ENCODE measurements around the gene FARP2.

Gene FARP2

DNA sequence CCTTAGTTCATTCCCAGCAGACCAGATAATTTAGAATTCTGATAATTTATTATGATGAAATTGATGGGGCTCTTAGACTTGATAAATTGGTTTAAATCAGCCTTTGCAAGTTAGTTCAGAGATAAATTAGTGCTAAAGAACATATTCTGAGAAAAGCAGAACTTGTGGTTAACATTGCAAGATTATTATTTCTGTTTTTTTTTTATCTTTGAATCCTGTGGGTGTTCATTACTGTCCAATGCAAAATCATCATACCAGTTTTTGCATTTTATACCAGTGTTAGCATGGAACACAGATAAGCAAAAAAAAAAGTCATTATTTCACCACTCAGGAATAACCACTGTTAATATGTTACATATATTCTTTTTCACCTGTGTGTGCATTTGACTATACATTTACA is 31.3 kb upstream of the FARP2 start:
- no peak for DNase-seq

DNA sequence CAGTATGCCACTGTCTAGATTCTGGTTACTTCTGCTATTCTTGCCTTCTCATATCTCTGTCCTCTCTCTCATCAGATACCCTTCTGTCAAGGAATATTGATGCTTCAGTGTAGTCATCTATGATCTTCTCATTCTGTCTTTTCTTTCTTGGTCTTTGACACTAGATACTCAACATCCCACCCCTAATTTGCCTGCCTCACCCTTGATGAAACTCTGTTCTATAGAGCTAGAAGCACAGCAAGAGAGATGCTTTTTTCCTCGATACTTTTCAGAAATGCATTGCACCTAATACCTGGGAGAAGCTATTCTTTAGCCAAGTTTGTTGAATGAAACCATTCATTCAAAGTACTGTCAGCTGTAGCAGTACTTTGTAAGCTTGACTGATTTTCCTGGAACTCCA is 30.8 kb upstream of the FARP2 start:
- no peak for DNase-seq

DNA sequence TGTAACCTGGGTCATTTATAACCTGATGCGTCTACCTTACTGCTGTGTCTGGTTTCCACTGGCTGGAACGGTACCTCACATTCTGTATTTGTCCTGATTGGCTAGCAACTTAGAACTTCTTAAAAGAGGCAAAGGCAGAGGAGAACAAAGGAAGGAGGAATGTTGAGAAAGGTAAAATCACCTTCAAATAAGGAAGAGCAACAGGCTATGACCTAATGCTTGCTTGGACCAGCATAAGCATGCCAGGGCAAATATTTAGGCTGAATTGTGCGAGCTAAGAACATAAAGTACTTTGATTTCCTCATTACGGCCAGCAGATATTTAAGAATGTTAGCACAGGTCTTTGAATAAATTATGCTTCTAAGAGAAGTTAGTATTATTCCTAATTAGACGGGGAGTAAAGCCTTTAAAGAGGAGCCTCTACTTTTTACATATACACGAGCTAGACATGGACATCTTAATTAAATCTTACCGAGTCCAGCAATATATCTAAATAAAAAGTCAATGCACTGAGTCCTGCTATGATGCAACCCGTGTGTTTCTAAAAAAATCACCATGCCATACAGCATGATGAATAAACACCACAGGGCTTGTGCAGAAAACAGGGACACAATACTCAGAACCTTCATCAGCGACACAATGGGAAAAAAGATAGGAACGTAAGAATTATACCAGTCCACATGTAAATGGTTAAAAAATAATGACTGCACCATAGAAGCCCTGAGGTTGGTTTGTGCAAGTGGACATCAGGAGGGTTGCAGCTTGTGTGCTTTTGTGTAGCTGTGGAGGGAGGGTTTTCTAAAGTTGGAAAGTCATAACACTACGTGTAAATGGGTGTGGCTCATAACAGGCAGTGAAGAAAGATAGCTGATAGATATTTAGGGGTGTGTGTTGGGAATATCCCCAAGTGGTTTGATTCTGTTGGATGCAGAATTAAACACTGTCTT is 26.1 kb upstream of the FARP2 start:
- DNase-seq, result no peak

DNA sequence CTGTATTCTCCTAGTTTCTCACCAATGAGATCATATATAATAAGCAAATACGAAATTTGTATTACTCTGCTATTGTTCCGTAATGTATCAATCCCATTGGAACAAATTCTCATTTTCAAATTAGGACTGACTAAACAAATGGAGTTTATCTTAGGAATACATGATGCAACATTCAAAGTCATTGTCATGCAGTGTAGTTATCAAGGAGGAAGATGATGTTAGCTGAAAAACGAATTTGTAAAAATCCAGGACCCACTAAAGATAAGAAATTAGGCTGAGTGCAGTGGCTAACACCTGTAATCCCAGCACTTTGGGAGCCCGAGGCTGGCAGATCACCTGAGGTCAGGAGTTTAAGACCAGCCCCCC is 25.5 kb upstream of the FARP2 start:
- no peak for DNase-seq

DNA sequence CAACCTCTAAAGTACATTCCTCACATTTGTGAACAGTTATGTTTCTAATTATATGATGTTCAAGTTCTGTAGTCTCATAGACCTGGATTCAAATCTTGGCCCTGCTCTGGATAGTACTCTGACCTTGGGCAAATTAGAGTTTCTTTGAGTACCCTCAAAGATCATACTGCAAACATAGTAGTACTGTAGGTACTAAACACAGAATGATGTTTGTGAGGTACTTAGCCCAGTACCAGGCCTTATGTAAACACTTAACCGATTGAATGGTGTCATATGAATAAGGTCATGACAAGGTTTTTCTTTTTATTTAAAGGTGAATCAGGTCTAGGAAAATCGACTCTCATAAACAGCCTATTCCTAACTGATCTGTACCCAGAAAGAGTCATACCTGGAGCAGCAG is 21.3 kb upstream of the FARP2 start:
- DNase-seq, result peak; percentile 34

DNA sequence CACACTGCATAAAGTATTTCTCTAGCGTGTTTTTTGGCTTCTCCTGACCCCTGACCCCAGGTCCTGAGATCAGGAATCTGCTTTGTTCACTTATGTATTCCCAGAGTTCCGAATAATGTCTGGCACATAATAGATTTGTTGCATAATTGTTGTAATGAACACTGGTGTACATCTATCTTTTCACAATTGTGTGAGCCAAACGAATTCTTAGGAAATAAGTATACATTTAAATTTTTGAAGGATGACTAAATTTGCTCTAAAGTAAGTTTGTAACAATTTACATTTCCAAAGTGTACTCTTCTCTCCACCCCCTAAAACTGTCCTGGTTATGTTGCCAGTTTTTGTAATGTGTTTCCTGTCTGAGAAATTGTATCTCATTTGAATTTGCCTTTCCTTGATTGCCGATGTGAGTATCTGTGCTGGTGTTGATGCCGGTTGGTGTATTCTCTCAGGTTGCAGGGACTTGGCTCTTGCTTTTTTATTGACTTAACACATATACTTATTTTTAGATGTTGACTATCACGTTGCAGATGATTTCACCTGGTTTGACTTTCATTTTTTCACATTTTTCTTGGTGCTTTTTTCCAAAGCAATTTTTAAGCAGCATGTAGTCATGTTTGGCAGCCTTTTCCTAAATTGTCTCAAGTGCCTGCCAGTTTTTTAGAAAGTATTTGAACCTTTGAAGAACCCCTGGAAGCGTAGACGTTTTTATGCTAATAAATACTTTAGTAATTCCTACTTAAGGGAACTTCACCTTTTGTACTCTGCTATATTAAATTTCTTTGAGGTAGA is 16.1 kb upstream of the FARP2 start:
- no peak for DNase-seq

DNA sequence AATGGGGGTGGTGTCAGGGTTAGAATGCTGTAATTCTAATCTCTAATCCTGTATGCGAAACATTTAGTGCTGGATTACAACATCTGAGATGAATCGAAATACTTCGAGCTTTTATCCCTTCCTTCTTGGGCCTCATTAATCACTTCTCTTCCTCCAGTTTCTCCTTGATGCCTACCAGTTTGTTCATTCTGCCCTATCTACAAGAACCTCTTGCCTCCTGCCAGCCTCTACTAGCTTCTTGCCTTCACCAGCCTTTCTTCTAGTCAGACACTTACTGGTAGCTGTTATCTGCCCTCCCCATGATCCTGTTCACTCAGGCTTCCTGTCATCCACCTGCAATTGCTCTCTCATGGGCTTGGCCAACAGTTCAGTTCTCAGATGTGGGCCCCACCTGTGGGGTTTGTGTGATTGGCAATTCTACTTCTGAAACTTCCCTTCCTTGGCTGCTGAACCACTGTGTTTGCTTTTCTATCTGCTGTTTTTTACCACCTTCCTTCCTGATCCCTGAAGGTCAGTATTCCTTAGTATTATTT is 15.4 kb upstream of the FARP2 start:
- no peak for DNase-seq

DNA sequence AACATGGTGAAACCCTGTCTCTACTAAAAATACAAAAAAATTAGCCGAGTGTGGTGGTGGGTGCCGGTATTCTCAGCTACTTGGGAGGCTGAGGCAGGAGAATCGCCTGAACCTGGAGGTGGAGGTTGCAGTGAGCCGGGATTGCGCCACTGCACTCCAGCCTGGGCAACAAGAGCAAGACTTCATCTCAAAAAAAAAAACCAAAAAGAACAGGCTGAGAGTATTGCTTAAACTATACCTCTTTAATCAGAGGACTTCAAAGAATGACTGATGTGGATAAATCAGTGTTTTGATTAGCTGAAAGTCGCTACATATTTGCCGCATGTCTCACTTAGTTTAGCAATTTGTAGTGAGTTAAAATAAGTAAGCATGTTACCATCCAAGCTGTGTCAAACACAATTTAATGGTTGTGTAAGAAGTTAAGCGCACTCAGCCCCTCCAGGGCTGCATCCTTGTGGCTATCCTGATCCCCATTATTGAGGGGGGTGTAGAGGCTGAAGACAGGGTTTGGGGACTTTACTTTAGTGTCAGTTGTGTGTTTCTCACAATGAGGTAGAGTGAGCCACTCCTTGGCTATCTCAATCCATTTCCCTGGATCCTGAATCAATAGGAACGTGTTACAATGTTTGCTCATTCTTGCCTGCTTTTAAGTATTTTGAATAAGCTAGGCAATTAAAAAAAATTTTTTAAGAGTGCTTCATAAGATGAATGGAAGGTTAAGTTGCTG is 11.0 kb upstream of the FARP2 start:
- DNase-seq, result no peak

DNA sequence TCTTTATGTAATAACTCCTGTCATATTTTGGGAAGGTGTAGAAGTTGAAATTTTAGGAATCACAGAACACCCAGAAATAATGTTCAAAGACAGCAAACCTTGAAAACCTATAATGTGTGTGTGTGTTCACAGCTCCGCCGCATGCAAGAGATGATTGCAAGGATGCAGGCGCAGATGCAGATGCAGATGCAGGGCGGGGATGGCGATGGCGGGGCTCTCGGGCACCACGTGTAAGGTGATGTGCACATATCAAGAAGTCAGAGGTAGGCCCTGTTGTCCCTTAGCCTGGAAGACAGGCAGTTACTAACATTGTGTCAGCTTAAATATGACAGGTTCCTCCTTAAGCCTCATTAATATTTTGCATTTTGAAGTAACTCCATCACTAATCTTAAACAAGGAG is 6.1 kb upstream of the FARP2 start:
- DNase-seq, result no peak

DNA sequence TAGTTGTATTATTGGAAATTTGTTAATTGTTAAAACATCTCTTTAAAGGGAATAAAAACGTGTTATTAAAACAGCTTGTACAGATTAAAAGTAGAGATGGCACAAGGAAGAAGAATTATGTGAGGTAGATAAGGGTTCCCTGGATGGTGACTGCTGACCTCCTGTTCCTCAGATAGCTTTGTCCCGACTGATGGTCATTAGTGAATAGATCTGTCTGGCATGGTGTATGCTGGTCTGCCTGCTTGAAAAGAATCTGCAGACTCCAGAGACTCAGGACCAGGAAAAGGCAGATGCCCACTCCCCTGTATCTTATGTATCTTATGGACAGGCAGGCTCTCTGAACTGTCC is 5.6 kb upstream of the FARP2 start:
- DNase-seq, result no peak

DNA sequence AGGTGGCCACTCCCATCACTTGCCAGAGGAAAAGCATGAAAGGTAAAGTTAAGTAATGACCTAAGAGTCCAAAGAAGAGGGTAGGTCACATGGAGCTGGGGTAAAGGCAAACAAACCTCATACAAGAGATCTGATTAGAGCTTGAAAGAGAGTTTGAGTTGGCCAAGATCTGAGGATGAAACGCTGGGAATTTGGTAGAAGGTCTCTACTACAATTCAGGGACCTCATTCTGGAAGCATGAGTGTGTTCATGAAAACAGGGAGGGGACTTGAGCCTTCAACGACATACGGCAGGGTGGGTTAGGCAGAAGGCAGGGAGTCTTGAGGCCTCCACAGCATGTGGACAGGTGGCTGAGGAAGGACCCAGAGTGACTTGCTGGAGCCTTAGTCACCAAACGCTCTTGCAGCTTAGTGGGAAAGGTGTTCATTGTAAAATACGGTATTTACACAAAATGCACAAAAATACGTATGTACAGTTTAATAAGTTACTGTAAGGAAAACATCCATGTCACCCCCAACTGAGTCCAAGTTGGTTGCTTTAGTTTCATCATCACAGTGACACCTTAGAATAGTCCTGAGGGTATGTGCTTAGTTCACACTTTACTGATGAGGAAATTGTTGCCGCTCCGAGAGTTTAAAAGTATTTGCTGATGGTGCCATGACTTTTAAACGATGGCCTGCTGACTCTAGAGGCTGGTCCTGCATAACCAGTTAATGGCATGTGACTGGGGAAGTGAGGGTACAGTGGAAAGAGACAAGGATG is 5.0 kb upstream of the FARP2 start:
- no peak for DNase-seq

DNA sequence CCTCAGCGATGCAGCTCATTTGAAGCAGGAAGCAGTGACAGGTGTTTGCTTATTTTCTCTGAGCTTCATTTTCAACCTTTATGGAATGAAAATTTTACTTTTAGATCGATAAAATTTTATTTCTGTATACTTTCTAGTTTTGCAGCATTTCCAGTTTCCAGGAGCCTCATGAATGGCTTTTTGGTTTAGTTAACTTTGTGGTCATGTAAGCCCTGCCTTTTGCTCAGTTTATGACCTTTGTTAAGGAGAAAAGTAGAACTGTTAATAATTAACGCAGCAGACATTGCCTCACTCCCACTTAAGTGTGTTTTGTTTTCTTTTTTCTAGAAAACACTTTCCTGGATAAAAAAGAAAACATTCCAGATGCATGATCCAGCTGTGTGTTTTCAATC is 4.4 kb upstream of the FARP2 start:
- no peak for DNase-seq

DNA sequence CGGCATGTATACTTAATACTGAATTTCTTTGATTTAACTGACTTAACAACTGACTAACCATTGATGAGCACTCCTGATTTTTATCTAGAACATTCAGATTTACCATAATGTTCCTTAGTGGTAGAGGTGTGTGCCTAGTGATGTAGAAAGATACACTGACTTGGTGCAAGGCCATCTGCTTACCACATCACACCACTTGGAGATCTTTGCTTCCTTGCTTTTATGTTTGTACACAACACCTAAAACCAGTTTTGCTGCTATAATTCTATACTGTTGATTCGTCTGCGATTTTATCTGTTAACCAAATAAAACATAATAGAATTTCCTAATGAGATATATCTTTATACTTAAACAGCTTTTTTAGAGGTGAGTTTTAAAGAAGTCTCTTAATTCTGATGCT is 3.9 kb upstream of the FARP2 start:
- no peak for DNase-seq

DNA sequence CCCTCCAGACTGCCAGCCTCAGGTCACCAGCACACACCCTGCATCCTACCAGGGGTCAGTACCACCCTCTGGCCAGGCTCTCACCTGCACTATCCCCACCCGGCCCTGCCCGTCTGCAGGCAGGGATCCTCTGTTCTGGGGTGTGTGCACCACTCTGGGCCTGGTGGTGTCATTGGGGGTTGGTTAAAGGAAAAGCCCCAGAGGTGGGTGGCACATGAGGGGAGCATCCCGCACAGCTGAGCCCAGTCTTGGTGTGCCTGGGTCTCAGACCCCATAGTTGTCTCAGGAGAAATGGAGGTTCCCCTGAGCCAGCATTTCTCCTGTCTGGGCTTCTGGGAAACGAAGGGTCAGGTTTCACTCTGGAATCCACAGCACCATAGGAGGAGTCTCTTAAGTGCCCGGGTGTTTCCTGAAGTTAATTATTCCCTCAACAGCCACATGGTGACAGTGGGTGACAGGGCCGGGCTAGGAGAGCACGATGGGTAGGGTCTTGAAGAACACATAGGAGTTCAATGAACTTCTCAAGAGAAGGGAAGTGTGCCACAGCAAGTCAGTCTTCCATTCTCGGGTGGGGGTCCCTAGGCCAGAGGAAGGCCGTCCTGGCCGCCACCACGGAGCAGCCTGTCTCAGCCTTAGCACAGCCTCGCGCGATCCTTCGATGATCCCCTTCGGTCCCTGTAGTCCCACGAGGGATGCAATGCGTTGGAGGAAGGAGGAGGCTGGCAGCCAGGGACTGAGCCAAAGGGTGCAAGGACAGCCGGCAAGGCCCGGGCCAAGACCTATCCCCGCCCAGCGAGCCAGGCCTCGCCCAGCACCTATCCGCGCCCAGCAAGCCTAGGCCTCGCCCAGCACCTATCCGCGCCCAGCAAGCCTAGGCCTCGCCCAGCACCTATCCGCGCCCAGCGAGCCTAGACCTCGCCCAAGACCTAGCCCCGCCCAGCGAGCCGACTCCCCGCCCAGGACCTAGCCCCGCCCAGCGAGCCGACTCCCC is 1.1 kb upstream of the FARP2 start:
- DNase-seq, result peak; percentile 45

DNA sequence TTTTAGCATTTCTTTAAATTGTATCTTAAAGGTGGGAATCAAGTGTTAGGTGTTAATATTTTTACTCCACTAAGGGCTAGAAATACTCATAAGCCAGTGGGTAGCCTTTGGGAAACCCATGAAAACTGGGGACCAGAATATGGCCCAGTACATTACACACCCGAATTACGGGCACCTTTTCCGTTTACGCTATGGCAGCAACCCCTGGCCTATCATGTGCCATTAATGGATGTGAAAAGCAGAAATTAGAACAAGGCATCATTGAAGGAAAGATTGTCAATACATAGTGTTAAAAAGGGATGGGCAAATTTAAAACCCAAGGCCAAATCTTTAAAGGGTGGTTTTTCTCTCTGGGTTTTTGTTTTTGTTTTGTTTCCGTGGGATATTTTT is 781 bp downstream of the FARP2 start:
- DNase-seq, result no peak

DNA sequence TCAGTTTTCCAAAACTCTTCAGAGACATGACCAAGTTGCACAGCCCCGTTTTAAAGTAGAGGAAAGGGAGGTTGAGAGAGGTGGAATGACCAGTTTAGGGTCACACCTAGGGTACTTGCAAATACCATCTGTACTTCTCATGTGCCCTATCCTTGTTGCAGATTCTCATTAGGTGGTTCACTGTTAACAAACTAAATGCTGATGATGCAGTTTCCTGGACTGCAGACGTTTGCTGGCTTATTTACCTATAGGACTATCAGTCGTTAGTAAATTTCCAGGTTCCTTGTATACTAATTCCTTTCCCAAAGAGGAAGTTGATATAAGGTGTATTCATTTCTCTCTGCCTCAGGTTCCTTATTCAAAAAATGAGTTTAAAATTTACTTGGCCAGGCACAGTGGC is 1.4 kb downstream of the FARP2 start:
- no peak for DNase-seq

DNA sequence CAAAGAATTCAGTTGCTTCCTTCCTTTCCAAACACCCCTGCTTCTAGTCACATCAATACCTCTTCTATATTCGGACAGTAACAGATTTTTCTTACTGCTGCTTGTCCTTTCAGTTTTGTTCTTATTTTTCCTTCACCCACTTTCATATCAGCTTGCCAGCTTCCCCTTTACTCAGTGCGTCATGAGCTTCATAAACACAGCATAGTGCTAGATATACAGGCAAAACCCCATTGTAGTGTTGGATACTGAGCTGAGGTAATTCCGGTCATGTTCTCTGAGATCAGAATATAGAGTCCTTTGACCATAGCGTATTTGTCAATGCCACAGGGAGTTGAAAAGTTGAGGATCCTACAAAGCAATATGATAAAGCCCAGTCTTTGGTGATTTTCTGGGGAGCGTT is 2.4 kb downstream of the FARP2 start:
- no peak for DNase-seq

DNA sequence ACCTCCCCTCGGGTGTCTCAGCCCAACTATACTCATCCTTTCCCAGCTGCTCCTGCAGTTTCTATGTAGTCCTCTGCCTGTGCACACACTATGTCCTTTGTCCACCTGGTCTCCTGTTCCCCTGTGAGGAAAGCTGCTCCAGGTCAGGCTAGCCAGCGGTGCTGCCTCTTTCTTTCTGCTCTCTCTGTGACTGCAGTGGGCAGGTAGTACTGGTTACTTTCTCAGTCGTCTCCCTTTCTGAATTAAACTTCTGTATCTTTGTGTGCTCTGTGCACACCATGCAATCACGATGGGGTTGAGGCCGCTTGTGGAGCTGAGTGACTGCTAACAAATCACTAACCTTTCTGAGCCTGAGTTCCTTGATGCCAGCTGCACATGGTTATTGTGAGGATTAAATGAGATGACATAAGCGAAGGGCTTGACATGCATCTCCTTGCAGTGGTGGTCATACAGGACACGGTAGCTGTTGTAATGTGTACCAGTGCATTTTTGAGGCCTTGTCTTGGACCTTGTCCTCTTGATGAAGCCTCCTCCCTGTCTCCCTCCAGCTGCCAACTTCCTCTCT is 3.5 kb downstream of the FARP2 start:
- DNase-seq, result no peak

DNA sequence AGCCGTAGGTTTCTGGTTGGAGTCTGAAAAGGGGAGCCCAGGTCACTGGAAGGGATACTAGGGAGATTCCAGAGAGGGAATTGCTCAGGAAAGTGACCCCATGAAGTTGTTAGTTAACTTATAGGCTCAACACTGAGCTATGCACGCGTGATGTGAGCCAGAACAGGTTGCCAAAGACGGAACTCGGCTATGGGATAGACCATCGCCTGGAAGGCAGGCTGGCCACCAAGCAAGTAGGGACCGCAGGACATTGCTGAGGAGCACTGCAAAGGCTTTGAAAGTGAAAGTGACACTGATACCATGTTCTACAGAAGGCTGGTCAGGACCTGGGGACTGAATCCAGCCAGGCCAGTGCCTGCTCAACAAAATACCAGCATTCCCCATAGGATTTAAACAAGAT is 7.3 kb downstream of the FARP2 start:
- DNase-seq, result no peak

DNA sequence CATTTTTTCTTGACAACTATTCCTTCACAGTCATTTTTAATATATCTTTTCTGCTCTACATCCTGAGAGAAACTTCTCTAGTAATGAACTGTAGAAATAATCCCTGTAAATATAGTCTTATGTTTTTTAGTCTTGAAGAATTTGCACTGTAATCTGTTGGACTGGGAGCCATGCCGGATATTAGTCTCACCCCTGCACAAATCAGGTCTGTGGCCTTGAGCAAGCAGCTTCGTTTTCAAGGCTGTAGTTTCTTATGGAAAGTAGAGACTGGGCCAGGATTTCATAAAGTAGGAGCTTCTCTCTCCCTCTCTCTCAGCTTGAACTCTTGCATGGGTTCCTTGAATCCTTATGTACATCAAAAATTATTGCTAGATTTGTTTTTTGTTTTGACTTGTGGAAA is 8.7 kb downstream of the FARP2 start:
- no peak for DNase-seq

DNA sequence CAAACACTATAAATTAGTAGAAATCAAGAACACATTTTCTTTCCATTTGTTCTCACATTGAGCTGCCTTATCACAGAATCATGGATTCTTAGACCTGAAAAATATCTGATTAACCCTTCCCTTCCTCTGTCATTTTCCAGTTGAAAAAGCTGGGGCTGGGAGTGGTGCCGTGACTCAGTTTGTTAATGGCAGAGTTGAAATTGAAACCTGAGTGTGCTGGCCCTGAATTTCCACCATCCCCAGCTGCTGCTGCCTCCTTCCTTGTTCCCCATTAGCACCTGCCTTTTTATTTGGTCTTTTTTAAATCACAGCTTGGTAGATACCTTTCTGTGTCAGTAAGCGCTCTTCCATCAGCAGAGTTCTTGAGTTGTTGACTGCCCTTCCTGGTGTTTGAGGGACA is 10.6 kb downstream of the FARP2 start:
- DNase-seq, result no peak
